ENCODE data around the gene CLEC1A. TPM values are rescaled to one million over a fixed set of nuclear protein-coding genes. Genes with fewer than 3 reads are reported as not detected.

Gene CLEC1A
- total RNA-seq, 2 experiments from 2014 or later = not detected

DNA sequence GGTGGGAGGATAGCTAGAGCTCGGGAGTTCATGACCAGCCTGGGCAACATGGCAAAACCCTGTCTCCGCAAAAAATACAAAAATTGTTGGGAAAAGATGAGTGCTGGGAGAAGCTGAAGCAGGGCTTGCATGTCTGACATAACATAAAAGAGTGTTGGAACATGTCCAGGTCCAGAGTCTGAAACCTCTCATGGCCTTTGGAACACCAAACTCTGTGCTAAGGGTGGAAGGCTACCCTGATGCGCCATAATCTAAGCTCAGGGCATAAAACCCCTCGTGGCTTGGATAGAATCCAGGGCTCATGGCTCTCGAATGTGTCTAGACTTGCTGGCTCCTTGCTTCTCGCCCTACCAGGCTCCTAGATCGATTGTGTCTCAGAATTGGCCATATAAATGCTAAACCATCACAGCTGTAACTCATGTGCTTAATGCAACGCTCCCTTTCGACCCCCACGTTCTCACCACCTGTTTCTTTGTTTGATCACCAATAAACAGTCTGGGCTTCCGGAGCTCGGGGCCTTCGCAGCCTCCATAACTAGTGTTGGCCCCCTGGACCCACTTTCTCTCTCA is 37.9 kb upstream of the CLEC1A start:
- intact Hi-C loops (cut with micrococcal nuclease; ENCODE audit: unreplicated experiment) = no loop called here
- TF ChIP-seq, protein P1, sequence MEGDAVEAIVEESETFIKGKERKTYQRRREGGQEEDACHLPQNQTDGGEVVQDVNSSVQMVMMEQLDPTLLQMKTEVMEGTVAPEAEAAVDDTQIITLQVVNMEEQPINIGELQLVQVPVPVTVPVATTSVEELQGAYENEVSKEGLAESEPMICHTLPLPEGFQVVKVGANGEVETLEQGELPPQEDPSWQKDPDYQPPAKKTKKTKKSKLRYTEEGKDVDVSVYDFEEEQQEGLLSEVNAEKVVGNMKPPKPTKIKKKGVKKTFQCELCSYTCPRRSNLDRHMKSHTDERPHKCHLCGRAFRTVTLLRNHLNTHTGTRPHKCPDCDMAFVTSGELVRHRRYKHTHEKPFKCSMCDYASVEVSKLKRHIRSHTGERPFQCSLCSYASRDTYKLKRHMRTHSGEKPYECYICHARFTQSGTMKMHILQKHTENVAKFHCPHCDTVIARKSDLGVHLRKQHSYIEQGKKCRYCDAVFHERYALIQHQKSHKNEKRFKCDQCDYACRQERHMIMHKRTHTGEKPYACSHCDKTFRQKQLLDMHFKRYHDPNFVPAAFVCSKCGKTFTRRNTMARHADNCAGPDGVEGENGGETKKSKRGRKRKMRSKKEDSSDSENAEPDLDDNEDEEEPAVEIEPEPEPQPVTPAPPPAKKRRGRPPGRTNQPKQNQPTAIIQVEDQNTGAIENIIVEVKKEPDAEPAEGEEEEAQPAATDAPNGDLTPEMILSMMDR (conservative IDR thresholded peaks at IDR 0.05; ENCODE audit: low read length) = no peak
- TF ChIP-seq EZH2phosphoT487 (IDR thresholded peaks at IDR 0.05; ENCODE audit: borderline replicate concordance, low read depth, low read length) = no peak
- no peaks in the 10 kb centered on the region for H3K79me2 ChIP-seq (ENCODE audit: insufficient read depth, low read depth, low read length)
- DNase-seq (ENCODE audit: low spot score) = no peak
- POLR2A ChIA-PET = interaction anchor here (0.6 to 0.7 kb wide), 3 partner anchors 45 to 282 kb away, joined by 3 read pairs; no protein-coding TSS in a partner anchor
- H4K20me1 ChIP-seq (ENCODE audit: insufficient read depth, low read length) = no peaks in the 10 kb centered on the region
- no peaks in the 10 kb centered on the region for H3K9me2 ChIP-seq (ENCODE audit: insufficient read depth, low read length)
- H3K9me3 ChIP-seq (ENCODE audit: low read length) = no peaks in the 10 kb centered on the region
- H3K4me3 ChIP-seq (ENCODE audit: low read depth, low read length, poor library complexity, severe bottlenecking) = no peak overlapping the region
- no peaks in the 10 kb centered on the region for H3K4me1 ChIP-seq (ENCODE audit: insufficient read depth, low read length, poor library complexity, severe bottlenecking)
- no peak overlapping the region for H3K4me2 ChIP-seq (ENCODE audit: low read length)
- no peak overlapping the region for H3K27ac ChIP-seq (ENCODE audit: low read depth, low read length, poor library complexity, severe bottlenecking)
- no peaks in the 10 kb centered on the region for H3K36me3 ChIP-seq (ENCODE audit: insufficient read depth, low read length)
- no TSS peak for BruUV-seq (replicated peaks)
- CTCF ChIA-PET (ENCODE audit: unreplicated experiment) = no interaction called here
- H2AFZ ChIP-seq (ENCODE audit: low read length) = no peak overlapping the region

DNA sequence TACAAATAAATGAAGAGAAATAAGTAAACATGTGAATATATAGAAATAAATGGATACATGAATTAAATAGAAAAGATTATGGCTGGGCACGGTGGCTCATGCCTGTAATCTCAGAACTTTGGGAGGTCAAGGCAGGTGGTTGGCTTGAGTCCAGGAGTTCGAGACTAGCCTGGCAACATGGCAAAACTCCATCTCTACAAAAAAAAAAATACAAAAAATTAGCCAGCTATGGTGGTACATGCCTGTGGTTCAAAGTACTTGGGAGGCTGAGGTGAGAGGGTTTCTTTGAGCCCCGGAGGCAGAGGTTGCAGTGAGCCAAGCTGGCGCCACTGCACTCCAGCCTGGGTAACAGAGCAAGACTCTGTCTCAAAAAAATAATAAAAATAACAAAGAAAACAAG is 36.3 kb upstream of the CLEC1A start:
- Histone ChIP-seq H3K27ac (ENCODE audit: low read depth, low read length, poor library complexity, severe bottlenecking) (no peak overlapping the region), H3K9me2 (ENCODE audit: insufficient read depth, low read length) (no peaks in the 10 kb centered on the region), H3K79me2 (ENCODE audit: insufficient read depth, low read depth, low read length) (no peaks in the 10 kb centered on the region), H3K4me1 (ENCODE audit: insufficient read depth, low read length, poor library complexity, severe bottlenecking) (peaks cover 10% of the 10 kb centered on the region), H4K20me1 (ENCODE audit: insufficient read depth, low read length) (no peaks in the 10 kb centered on the region), H3K4me3 (ENCODE audit: low read depth, low read length, poor library complexity, severe bottlenecking) (no peak overlapping the region), H3K4me2 (ENCODE audit: low read length) (no peak overlapping the region), H3K9me3 (ENCODE audit: low read length) (no peaks in the 10 kb centered on the region), H3K36me3 (ENCODE audit: insufficient read depth, low read length) (no peaks in the 10 kb centered on the region), H2AFZ (ENCODE audit: low read length) (no peak overlapping the region)
- BruUV-seq (replicated peaks) = no TSS peak
- intact Hi-C loops (cut with micrococcal nuclease; ENCODE audit: unreplicated experiment) = no loop called here
- POLR2A ChIA-PET = interaction anchor here (0.6 to 1.3 kb wide), 4 partner anchors 9 to 125 kb away, joined by 3 to 5 read pairs (median 4); partner anchors contain the start of gene CLEC12B
- CTCF ChIA-PET (ENCODE audit: unreplicated experiment) = no interaction called here
- DNase-seq (ENCODE audit: low spot score) = no peak
- TF ChIP-seq, protein P1 (conservative IDR thresholded peaks at IDR 0.05; ENCODE audit: low read length) = no peak
- no peak for TF ChIP-seq EZH2phosphoT487 (IDR thresholded peaks at IDR 0.05; ENCODE audit: borderline replicate concordance, low read depth, low read length)

DNA sequence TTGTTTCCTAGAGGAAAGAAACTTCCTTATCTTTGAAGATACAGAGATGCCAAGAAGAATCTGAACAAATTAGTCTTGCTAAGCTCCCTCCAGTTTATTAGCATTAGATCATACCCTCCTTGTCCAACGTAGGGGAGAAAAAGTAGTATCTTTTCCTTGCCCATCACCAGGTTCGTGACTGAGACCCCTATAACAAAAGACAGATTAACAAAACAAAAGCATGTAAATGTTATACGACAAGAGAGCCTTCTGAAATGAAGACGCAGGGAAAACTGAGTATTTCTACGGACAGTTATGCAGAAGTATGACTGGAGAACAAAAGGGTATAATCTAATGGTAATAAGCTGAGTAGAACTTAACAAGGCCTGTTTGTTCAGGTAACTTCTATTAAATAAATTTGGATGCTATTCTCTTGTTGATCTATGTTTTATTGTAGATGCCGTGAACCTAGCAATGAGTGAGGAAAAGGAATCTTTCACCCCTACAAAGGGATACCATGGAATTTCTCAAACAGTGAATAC is 34.1 kb upstream of the CLEC1A start:
- H3K4me1 ChIP-seq (ENCODE audit: insufficient read depth, low read length, poor library complexity, severe bottlenecking) = peaks cover 16% of the 10 kb centered on the region
- no peak overlapping the region for H3K27ac ChIP-seq (ENCODE audit: low read depth, low read length, poor library complexity, severe bottlenecking)
- intact Hi-C loops (cut with micrococcal nuclease; ENCODE audit: unreplicated experiment) = no loop called here
- no peaks in the 10 kb centered on the region for H3K36me3 ChIP-seq (ENCODE audit: insufficient read depth, low read length)
- H3K4me3 ChIP-seq (ENCODE audit: low read depth, low read length, poor library complexity, severe bottlenecking) = no peak overlapping the region
- no TSS peak for BruUV-seq (replicated peaks)
- no peak for DNase-seq (ENCODE audit: low spot score)
- no peaks in the 10 kb centered on the region for H4K20me1 ChIP-seq (ENCODE audit: insufficient read depth, low read length)
- CTCF ChIA-PET (ENCODE audit: unreplicated experiment) = no interaction called here
- no peak overlapping the region for H3K4me2 ChIP-seq (ENCODE audit: low read length)
- H2AFZ ChIP-seq (ENCODE audit: low read length) = no peak overlapping the region
- TF ChIP-seq, protein P1 (conservative IDR thresholded peaks at IDR 0.05; ENCODE audit: low read length) = no peak
- no peak for TF ChIP-seq EZH2phosphoT487 (IDR thresholded peaks at IDR 0.05; ENCODE audit: borderline replicate concordance, low read depth, low read length)
- POLR2A ChIA-PET = no interaction called here
- H3K79me2 ChIP-seq (ENCODE audit: insufficient read depth, low read depth, low read length) = no peaks in the 10 kb centered on the region
- no peaks in the 10 kb centered on the region for H3K9me3 ChIP-seq (ENCODE audit: low read length)
- no peaks in the 10 kb centered on the region for H3K9me2 ChIP-seq (ENCODE audit: insufficient read depth, low read length)
